Tibial nerve (tissue), 4 donors: ENCODE data around the gene IGFALS. TPM values are rescaled to one million over a fixed set of nuclear protein-coding genes. Genes with fewer than 3 reads are reported as not detected.

Experiments used
- DNase-seq, 2 donors: peaks; one replicate each; pipeline ENCODE4 v3.0.0-alpha.2; 2019; ENCODE audit warnings: low spot score in 2 of 2
- H3K27ac ChIP-seq, 4 donors: fragments of 200-600 bp; sonication (generic) in 3 of 4; one replicate each; pipeline ENCODE4 v1.5.1; 2017 to 2019; ENCODE audit warnings: mild to moderate bottlenecking in 1 of 4
- H3K27me3 ChIP-seq, 2 donors: fragments of 200-600 bp; sonication (generic) in 1 of 2; one replicate each; pipeline versions ENCODE4 v1.5.1 to v1.6.0; 2017 to 2019
- H3K36me3 ChIP-seq, 3 donors: fragments of 200-600 bp; sonication (generic); one replicate each; pipeline ENCODE4 v1.5.1; 2018 to 2019
- H3K4me1 ChIP-seq, 4 donors: fragments of 200-600 bp; sonication (generic) in 3 of 4; one replicate each; pipeline ENCODE4 v1.5.1; 2017 to 2019
- H3K4me3 ChIP-seq, 4 donors: fragments of 200-600 bp; sonication (generic) in 3 of 4; one replicate each; pipeline ENCODE4 v1.5.1; 2017 to 2019; ENCODE audit warnings: mild to moderate bottlenecking in 1 of 4, moderate library complexity in 1 of 4
- H3K9me3 ChIP-seq, 4 donors: fragments of 200-600 bp; sonication (generic) in 3 of 4; one replicate each; pipeline ENCODE4 v1.5.1; 2017 to 2019
- CTCF ChIP-seq, 5 experiments: fragments of 200-600 bp in 3 of 5; fragments of 450-650 bp in 2 of 5; sonication (generic) in 3 of 5; IDR thresholded peaks; one replicate each; pipeline ENCODE4 v1.5.1; 2016 to 2019; ENCODE audit warnings: antibody characterized with exemption in 5 of 5, mild to moderate bottlenecking in 3 of 5, moderate library complexity in 2 of 5
- EP300 ChIP-seq, 2 donors: sonication (generic); formaldehyde crosslinking; IDR thresholded peaks; one replicate each; pipeline ENCODE4 v1.6.1; 2017; ENCODE audit warnings: antibody characterized with exemption in 2 of 2, mild to moderate bottlenecking in 1 of 2
- POLR2A ChIP-seq, 2 donors: fragments of 450-650 bp; IDR thresholded peaks; one replicate each; pipeline ENCODE4 v1.6.1; 2017; ENCODE audit warnings: antibody characterized with exemption in 2 of 2, mild to moderate bottlenecking in 2 of 2, moderate library complexity in 2 of 2
- WGBS, 2 donors: methylation state at CpG; one replicate each; pipeline ENCODE4 v1.1.5; 2018; 5-methylcytosine and 5-hydroxymethylcytosine counted together
- total RNA-seq, 4 donors: library from RNA; depleted of rRNA; stranded (reverse); fragments of >200 nt; gene quantifications; one replicate each; pipeline ENCODE4 v1.1.0, GENCODE V29; 2016

IGFALS gene
- total RNA-seq, 4 donors from 2014 or later = 0.63 to 1.6 TPM; not detected in 2

- Histone ChIP-seq H3K27ac (no peak overlapping the region), H3K9me3 (no peaks in the 10 kb centered on the region), H3K4me3 (no peak overlapping the region), H3K4me1 (peaks cover 0 to 24% (median 0%) of the 10 kb centered on the region in 4 donors), H3K27me3 (no peaks in the 10 kb centered on the region), H3K36me3 (peaks cover 0 to 76% (median 6%) of the 10 kb centered on the region in 3 donors)
- TF ChIP-seq EP300 (IDR thresholded peaks at IDR 0.05) (no peak), POLR2A (IDR thresholded peaks at IDR 0.05) (no peak), CTCF (IDR thresholded peaks at IDR 0.05) (no peak)
- 89 to 94% methylated on average over 11 to 25 of the region's 53 CpGs for WGBS, 2 donors
- DNase-seq = no peak
Observed at GRCh38 chr16:1791256-1791942, 2.1 kb downstream of the IGFALS start.

GRCh38 chr16:1790611-1791255, 2.8 kb downstream of the IGFALS start:
- WGBS, 2 donors = 86 to 95% methylated on average over 15 to 27 of the region's 44 CpGs
- Histone ChIP-seq H3K36me3 (peaks cover 0 to 83% (median 6%) of the 10 kb centered on the region in 3 donors), H3K9me3 (no peaks in the 10 kb centered on the region), H3K27me3 (no peaks in the 10 kb centered on the region), H3K4me3 (no peak overlapping the region), H3K4me1 (peaks cover 0 to 31% (median 0%) of the 10 kb centered on the region in 4 donors), H3K27ac (no peak overlapping the region)
- no peak for DNase-seq
- no peak for TF ChIP-seq CTCF (IDR thresholded peaks at IDR 0.05)
- TF ChIP-seq POLR2A (IDR thresholded peaks at IDR 0.05) = no peak
- no peak for TF ChIP-seq EP300 (IDR thresholded peaks at IDR 0.05)

GRCh38 chr16:1790261-1790610, 3.3 kb downstream of the IGFALS start:
- Histone ChIP-seq H3K4me3 (no peak overlapping the region), H3K27me3 (no peaks in the 10 kb centered on the region), H3K27ac (no peak overlapping the region), H3K9me3 (no peaks in the 10 kb centered on the region), H3K4me1 (peaks cover 0 to 36% (median 3%) of the 10 kb centered on the region in 4 donors), H3K36me3 (peaks cover 0 to 84% (median 6%) of the 10 kb centered on the region in 3 donors)
- no peak for DNase-seq
- TF ChIP-seq EP300 (IDR thresholded peaks at IDR 0.05) (no peak), POLR2A (IDR thresholded peaks at IDR 0.05) (no peak), CTCF (IDR thresholded peaks at IDR 0.05) (no peak)
- 91 to 93% methylated on average over 13 to 15 of the region's 15 CpGs for WGBS, 2 donors

- Histone ChIP-seq H3K9me3 (no peaks in the 10 kb centered on the region), H3K4me3 (no peak overlapping the region), H3K4me1 (peaks cover 0 to 42% (median 6%) of the 10 kb centered on the region in 4 donors), H3K27me3 (no peaks in the 10 kb centered on the region), H3K27ac (no peak overlapping the region), H3K36me3 (peaks cover 0 to 86% (median 6%) of the 10 kb centered on the region in 3 donors)
- no peak for DNase-seq
- TF ChIP-seq POLR2A (IDR thresholded peaks at IDR 0.05) = no peak
- no peak for TF ChIP-seq CTCF (IDR thresholded peaks at IDR 0.05)
- WGBS, 2 donors = 83 to 90% methylated on average over 22 to 24 of the region's 25 CpGs
Observed at GRCh38 chr16:1789643-1790045, 3.9 kb downstream of the IGFALS start.

GRCh38 chr16:1788708-1789100, 4.8 kb downstream of the IGFALS start:
- Histone ChIP-seq H3K27ac (no peak overlapping the region), H3K4me3 (no peak overlapping the region), H3K27me3 (no peaks in the 10 kb centered on the region), H3K36me3 (peaks cover 0 to 86% (median 6%) of the 10 kb centered on the region in 3 donors), H3K9me3 (no peaks in the 10 kb centered on the region), H3K4me1 (peaks cover 0 to 43% (median 14%) of the 10 kb centered on the region in 4 donors)
- DNase-seq = no peak
- WGBS, 2 donors = 49 to 68% methylated on average over 13 to 18 of the region's 19 CpGs
- no peak for TF ChIP-seq POLR2A (IDR thresholded peaks at IDR 0.05)
- TF ChIP-seq CTCF (IDR thresholded peaks at IDR 0.05) = no peak
- TF ChIP-seq EP300 (IDR thresholded peaks at IDR 0.05) = no peak
